ENCODE data around the gene GNB1. TPM values are rescaled to one million over a fixed set of nuclear protein-coding genes. Genes with fewer than 3 reads are reported as not detected.
"Not testable (repeated sequence)": the region's sequence is repeated elsewhere in the genome, so short reads cannot be mapped to it uniquely, and the experiment has no call there.

Gene GNB1
- polyA plus RNA-seq, 3 donors: 250 to 287 (median 267) TPM

DNA sequence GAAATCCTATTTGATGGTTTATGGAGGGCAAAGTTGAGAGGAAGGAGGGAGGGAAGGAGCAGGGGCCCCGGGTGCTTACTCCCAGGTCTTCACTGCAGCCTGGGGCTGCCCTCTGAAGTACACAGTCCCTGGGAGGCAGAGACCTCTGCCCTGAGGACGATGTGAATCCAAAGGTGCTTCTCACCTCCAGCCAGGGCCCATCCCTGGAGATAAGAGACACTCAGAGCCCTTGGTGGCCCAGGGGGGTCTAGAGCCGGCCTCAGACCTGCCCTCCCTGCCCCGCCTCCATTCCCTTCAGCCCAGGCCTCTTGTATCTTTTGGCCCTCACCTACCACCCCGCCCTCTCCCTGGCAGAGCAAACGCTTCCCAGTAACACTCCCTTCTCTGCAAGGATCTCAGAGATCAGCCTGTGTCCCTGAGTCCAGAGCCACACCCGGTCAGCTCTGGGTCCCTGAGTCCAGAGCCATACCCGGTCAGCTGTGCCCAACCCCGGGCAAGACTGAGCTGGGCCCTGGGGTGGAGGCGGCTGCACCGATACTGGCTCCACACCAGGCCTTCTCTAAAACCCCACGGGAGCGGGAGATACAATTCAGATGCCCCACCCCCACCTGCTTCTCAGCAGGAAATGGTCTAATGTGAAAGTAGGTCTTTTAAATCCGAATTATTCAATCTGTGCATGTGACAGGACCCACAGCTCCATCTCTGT lies 3.6 kb upstream of the GNB1 start:
- DNase-seq: no peak

DNA sequence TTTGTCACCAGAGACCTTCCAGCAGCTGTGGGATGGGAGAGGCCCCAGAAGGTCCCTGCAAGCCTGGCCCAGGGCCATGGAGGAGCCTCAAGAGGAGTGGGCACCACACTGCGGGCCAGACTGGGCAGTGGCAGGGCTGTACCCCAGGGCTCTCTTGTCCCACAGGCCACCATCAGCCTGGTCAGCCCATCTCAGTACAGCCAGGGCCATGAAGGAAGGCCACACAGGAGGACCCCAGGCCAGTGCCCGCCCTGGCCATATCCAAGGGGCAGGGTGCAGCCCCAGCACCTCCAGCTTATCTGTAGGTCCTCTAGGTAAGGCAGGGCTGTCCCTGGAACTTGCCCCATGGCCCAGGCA lies 3.1 kb upstream of the GNB1 start:
- no peak for DNase-seq

DNA sequence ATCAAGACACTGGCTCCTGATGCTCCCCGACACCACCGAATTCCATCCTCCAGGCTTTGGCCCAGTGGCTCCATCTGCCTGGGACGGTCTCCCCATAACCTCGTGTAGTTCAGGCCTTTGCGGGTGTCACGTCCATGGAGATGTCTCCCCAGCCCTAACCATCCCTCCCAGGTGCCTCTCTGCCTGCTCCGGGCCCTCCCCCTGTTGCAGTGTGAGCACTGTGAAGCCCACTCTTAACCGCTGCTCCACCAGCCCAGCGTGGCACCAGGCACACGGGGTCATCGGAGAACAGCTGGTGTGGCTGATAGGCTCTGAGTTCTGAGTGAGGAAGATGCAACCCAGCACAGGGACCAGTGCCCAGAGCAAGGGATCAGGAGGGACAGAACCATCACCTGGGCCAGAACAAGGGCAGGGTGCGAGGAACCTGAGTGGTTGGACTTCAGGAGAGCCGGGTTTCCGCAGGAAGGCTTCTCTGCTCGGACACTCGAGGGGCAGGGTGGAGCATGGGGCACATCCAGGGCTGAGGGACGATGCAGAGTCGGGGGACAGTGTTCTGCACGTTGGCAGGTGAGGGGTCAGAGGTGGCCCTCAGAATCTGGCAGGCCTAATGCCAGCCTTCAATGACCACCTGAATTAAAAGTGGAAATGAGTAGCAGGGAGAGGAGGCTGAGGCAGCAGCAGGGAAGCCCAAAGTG lies 2.6 kb upstream of the GNB1 start:
- DNase-seq: no peak

DNA sequence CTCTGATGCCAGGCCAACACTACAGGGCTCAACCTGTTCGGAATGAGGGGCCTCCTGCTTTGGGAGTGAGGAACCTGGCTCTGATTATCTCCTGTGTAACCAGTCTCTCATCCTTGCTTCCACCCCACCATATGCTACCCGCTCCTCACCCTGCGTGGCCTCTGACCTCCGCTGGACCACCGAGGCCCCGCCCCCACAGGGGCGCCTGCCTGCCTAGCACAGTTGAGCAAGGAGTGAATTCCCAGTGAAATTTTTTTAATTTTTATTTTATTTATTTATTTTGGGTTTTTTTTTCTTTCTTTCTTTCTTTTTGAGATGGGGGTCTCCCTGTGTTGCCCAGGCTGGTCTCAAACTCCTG lies 1.9 kb upstream of the GNB1 start:
- no peak for DNase-seq

DNA sequence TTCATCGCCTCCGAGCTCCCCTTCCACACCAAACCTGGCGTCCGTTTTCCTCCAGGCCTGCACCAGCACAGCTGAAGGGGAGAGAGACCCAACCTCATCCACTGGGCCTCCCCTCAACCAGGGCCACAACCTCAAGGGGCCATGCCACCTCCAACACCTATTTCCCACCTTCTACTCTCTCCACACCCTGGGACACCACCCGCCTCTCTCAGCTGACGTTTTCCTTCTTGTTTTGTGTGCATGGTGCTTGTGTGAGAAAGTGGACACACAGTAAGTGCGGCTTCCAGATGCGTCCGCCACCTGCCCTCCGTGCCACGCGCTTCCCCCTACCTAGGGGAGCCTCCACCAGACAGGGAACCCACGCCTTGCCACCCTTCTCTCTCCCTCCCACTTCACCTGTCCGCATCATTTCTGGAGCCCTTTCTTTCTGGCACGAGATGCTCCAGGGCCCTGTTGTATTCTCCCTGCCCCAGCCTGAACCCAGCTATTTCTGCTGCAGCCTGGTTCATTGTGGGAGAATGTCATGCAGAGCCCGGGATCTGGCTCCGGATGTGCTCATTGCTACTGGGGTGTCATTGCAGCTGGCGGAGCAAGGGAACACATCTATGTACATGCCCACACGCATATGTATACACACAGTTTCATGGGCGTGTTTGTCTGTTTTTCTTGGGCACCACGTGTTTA lies 1.3 kb upstream of the GNB1 start:
- no peak for DNase-seq

DNA sequence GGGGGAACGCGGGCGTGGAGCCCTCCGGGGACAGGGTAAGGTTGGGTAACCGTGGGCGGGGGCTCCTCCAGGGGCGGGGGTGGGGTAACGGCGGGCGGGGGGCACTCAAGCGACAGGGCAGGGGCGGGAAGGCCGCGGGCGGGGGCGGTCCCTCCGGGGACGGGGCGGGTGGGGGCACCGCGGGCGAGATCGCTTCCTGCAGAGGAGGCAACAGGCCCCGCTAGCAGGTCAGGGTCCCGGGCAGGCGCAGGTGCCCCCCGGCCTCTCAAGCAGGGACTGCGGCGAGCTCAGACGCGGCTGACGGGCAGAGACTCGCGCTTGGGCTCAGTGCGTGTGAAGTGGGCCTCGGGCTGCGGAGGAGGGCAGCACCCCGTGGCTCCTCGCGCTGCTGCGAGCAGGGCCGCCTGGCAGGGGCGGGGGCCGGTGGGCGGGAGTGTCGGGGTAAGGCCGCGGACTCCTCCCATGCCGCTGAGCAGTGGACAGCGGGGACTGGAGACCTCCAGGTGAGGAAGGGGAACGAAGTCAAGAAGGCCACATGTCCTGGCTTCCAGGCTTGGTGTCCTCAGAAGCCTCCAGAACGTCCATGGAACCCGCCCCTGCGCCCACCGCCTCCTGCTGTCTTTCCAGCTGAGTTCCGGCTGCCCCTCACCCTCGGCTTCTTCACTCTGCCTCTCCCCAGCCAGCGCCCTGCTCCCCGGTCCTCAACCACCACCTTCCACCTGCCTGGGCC lies 627 bp upstream of the GNB1 start:
- DNase-seq: peak; percentile 47

DNA sequence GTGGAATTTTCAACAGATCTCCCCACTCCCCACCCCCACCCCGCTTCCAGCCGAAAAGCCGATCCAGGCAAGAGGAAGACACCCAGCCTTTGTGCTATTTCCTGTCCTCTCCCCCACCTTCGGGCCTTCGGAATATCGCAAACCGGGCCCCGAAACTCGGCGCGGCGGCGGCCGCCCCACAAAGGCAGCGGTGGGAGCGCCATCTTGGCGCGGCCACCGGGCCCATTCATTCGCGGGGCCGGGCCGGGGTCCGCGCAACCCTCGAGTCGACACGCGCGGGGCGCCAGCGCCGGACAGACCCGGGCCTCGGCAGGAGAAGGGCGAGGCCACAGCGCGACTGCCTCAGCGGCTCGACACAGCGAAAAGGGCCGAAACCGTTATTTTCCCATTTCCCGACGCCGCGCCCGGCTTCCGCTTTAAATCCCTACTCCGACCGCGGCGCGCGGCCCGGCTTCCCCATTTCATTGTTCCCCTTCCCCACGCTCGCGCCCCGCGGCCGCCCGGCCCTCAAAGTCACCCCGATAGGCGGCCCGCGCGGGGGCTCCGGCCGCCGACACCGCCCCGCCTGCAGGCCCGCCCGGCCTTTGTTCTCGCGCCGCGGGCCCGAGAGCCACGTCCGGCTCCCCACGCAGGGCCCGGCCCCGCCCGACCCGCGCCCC lies 911 bp downstream of the GNB1 start:
- no peak for DNase-seq

DNA sequence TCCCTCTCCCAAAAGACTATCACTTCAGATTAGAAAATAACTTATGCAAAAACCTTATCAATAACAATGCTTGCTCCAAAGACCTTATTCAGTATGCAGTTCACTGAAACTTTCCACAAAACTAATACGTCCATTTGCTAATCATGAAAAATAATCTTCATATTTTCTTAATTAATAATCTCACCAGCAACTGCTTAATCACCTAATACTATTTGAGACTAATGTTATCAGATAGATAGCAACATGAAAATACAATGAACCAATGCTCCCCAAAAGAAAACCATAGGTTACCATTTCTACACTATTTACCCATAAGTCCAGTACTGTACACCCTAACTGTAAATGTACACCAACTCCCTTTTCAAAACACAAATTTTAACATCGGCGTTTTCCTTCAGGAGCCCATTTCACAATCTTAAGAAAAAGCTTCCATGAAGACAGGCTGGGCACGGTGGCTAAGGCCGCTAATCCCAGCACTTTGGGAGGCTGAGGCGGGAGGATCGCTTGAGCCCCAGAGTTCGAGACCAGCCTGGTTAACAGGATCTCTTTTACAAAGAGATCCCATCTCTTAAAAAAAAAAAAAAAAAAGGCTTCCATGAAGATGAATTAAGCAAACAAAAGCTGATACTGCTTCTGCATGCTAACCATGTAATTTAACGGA lies 1.7 kb downstream of the GNB1 start:
- no peak for DNase-seq

DNA sequence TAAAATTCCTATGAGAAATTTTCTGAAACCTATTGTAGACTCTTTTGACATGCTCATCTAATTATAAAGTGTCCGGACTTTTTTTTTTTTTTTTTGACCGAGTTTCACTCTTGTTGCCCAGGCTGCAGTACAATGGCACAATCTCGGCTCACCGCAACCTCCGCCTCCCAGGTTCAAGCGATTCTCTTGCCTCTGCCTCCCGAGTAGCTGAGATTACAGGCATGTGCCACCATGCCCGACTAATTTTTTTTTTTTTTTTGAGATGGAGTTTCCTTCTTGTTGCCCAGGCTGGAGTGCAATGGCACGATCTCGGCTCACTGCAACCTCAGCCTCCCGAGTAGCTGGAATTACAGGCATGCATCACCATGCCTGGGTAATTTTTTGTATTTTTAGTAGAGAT lies 7.0 kb downstream of the GNB1 start:
- not testable (repeated sequence) for DNase-seq

DNA sequence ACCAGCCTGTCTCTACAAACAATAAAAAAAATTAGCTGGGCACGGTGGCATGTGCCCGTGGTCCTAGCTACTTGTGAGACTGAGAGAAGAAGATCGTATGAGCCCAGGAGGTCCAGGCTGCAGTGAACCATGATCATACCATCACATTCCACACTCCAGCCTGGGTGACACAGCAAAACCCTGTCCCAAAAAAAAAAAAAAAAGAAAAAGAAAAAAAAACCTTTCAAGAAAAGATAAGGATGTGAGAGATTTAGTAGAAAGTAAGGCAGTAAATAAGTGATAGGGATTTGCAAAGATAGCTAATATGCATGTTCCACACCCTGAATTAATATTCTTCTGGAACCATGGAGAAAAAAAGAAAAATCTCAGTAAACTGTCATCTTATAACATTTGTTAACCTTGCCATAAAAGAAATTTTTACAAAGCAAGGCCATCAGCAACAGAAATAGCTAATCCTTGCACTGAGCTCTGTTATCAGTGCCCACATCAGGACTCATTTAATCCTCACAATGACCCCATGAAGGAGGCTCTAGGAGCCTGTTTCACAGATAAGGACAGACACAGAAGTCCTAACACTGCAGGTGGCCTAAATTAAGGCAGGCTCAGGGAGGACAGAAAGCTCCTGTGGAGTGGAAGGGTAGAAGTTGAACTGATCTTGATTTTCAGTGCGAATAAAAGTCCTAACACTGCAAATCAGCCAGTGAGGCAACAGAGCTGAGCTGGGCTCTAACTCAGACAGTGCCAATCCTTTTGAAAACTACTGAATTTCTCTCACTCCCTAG lies 7.6 kb downstream of the GNB1 start:
- DNase-seq: no peak

DNA sequence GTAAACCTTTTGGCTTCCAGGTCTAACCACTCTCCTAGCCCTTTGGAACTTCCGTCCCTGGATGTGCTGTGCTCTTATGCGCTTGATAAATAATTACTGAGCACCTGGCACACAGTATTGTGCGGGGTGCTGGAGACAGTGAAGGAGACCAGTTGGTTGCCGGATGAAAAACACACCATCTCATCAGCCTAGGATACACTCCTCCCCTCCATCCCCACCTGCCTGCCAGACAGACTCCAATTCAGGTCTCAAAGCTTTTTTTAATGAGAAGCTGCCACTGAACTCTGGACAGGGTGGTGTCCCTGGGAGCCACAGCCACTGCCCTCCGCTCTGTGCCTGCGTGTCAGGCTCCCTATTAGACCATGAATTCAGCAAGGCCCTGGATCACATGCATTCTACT lies 9.2 kb downstream of the GNB1 start:
- DNase-seq: no peak

DNA sequence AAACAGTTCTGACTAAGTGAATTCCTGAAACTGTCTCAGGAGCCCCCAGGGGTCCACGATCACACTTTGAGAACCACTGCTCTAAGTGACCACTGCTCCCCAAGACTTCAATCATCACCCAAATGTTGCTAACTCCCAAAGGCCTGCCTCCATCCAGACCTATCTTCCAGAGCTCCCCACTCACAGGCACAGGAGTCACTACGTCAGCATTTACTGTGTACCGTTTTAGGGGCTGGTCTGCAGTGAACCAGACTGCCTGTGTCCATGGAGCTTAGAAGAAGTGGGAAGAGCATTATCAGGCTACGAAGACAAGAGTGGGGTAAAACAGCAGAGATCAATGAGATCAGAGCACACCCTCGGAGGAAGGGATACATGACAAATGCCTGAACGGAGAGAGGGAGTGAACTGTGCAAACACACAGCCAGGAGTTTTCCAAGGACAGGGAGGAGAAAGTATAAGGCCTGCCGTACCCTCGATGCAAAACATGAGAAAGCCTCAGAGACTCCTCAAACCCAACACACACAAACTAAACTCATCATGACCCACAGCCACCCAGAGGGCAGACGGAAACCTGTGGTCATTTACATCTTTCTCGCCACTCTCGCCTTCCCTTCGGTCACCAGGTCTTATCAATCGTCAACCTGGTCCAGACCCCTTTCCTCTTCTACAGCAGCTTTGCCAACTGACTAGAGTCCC lies 10.1 kb downstream of the GNB1 start:
- DNase-seq: no peak

DNA sequence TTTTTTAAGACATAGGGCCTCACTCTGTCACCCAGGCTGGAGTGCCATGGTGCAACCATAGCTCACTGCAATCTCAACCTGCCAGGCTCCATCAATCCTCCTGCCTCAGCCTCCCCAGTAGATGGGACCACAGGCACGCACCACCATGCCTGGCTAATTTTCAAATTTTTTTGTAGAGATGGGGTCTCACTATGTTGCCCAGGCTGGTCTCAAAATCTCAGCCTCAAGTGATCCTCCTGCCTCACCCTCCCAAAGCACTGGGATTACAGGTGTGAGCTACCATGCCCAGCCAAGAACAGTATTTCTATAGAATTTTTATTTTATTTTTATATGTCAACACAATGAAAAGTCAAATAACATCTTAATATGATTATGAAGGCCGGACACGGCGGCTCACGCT lies 10.9 kb downstream of the GNB1 start:
- no peak for DNase-seq

DNA sequence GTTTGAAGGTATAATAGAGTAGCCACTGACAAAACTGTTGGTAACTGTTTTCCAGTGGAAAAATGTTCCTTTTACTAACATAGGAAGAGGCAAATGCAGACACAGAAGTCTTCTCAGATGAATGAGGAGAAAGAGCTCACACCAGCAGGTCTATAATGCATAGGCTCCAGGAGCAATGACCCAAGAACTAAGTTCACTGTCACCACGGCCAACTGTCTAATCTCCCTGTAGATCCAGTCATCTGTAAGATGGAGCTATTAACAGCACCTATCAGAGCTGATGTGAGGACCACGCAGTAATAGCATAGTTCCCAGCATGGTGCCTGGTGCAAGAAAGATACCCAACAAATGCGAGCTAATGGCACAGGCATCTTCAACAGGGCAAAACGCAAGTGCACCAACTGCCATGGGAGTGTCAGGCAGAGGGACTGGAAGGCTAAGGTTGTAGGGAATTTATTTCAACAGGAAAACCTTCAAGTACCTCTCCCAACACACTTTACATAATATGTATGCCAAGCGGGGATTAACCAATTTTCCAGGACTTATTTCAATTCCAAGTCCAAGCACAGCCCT lies 12.9 kb downstream of the GNB1 start:
- no peak for DNase-seq

DNA sequence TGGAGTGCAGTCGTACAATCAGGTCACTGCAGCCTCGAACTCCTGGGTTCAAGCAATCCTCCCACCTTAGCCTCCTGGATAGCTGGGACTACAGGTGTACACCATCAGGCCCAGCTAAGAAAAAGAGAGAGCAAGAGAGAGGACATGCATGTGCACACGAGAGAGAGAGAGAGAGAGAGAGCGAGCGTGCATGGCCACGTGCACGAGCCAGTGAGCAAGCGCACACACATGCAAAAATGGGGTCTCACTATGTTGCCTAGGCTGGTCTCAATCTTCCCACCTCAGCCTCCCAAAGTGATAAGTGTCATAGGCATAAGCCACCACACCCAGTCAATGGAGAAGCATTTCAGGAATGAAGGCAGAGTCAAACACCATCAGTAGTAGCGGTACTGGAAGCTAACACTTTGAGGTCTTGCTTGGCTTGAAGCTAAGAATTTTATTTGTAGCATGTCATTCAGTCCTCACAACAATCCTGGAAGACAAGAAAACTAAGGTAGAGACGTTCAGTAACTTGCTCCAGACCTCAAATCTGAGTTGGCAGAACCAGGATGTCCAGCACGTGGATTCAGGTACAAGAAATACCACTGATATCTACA lies 14.5 kb downstream of the GNB1 start:
- no peak for DNase-seq

DNA sequence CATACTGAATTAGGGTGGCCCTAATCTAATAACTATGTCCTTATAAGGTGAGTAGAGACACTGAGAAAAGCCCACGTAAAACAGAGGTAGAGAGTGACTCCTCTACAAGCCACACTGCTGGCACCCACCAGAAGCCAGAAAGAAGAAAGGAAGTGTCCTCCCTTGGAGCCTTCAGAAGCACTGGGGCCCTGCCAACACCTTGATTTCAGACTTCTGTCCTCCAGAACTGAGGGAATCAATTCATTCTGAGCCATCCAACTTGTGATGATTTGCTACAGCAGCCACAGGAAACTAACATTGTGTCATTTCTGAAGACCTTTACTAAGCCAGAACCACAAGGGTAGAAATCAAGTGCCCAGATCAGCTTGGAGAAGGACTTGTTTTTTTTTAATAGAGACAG lies 15.0 kb downstream of the GNB1 start:
- no peak for DNase-seq

DNA sequence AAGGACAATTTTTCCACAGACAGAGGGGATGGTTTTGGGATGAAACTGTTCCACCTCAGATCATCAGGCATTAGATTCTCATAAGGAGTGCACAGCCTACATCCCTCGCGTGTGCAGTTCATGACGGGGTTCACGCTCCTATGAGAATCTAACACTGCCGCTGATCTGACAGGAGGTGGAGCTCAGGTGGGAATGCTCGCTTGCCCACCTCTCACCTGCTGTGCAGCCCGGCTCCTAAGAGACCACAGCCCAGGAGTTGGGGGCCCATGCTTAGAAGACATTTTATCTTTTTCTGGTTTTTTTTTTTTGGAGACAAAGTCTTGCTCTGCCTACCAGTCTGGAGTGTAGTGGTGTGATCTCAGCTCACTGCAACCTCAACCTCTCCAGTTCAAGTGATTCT lies 16.0 kb downstream of the GNB1 start:
- DNase-seq: no peak

DNA sequence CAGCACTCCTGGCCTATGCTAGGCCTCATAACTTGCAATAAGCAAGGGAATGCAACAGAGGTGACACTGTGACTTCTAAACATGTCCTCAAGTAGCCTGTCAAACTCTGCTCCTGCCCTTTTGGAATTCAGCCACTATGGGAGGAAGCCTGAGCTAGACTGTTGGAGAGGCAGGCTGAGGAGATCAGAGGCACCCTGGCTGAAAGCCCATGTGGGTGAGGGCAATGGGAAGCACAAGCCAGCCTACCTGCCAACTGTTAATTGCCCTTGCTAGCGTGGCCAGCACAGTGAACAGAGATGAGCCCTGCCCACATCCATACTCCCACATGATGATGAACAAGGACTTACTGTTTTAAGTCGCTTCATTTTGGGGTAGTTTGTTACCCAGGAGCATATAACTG lies 17.7 kb downstream of the GNB1 start:
- DNase-seq: no peak

DNA sequence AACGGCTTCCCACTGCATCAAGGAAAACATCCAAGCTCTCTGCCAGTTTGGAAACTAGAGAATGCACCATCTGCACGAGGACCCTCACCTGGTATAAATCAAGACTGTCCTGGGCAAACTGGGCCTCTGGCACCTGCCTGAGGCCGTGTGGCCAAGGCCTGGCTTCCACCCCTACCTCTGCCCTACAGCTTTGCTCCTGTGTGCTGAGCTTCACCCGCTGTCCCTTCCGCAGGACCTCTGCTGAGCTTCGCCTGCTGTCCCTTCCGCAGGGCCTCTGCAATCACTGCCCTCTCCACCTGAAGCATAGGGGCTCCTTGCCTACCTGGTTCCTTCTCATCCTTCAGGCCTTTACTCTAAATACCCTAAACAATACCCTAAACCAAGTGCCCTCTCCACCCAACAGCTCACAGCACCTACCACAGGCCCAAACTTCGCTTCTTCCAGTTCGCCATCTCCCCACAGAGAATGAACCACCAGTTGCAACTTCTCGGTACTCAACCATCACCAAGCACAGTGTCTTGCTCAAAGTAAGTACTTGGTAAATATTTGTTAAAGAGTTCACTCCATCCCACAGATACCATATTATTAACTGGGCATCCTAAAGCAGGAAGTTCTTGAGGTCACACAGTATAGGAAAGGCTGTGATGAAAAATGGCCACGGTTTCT lies 18.4 kb downstream of the GNB1 start:
- DNase-seq: no peak
